Panc1 (cell line): ENCODE data around the gene EEF1A2. TPM values are rescaled to one million over a fixed set of nuclear protein-coding genes. Genes with fewer than 3 reads are reported as not detected.

Experiments used
- ATAC-seq: fragments of 200-7000 bp; cut with Tn5 transposase; 2 replicates; pipeline ENCODE4 v1.9.1; 2020; ENCODE audit warnings: mild to moderate bottlenecking, moderate library complexity
- BruUV-seq: library from RNA; stranded (reverse); fragments of 400-500 nt; replicated peaks from 2 replicates; lab custom pipeline; 2021; lab: Mats Ljungman, UMichigan
- CTCF ChIA-PET: fragments of 300-600 bp; sonication (Branson Sonifier 250); formaldehyde crosslinking; loops from one replicate; lab custom pipeline; 2022; ENCODE audit warnings: antibody characterized with exemption; lab: Charles Lee
- POLR2A ChIA-PET: fragments of 300-600 bp; sonication (Branson Sonifier 250); formaldehyde crosslinking; loops from one replicate; lab custom pipeline; 2022; ENCODE audit warnings: antibody characterized with exemption; lab: Charles Lee
- DNase-seq: peaks from one replicate; pipeline ENCODE4 v3.0.0-alpha.2; 2010; ENCODE audit warnings: low read depth, low spot score
- H3K27ac ChIP-seq: 2 replicates; pipeline ENCODE4 v1.5.1; 2011; ENCODE audit warnings: mild to moderate bottlenecking, low read length, inconsistent platforms
- H3K27me3 ChIP-seq: fragments of 200-500 bp; sonication (Bioruptor generic); 2 replicates; pipeline ENCODE4 v1.6.0; 2014; ENCODE audit warnings: low read length, inconsistent platforms; ENCODE audit not compliant: control insufficient read depth, insufficient read depth
- H3K36me3 ChIP-seq: fragments of 200-500 bp; sonication (Bioruptor generic); 2 replicates; pipeline ENCODE4 v1.5.1; 2014; ENCODE audit warnings: inconsistent platforms, mild to moderate bottlenecking, low read length, moderate library complexity; ENCODE audit not compliant: control insufficient read depth, insufficient read depth
- H3K4me1 ChIP-seq: 2 replicates; pipeline ENCODE4 v1.5.1; 2011; ENCODE audit warnings: inconsistent platforms, mild to moderate bottlenecking, low read length, moderate library complexity; ENCODE audit not compliant: control insufficient read depth, insufficient read depth
- H3K4me3 ChIP-seq, 2 experiments: 2 replicates each; pipeline ENCODE4 v1.5.1; 2011 to 2012; ENCODE audit warnings: low read depth in 2 of 2, low read length in 2 of 2, mild to moderate bottlenecking in 2 of 2, inconsistent platforms in 1 of 2, moderate library complexity in 1 of 2
- H3K9me3 ChIP-seq: fragments of 200-500 bp; sonication (Bioruptor generic); 2 replicates; pipeline ENCODE4 v1.5.1; 2014; ENCODE audit warnings: low read depth, mild to moderate bottlenecking, inconsistent platforms, low read length, moderate library complexity; ENCODE audit not compliant: control insufficient read depth, insufficient read depth
- CTCF ChIP-seq: fragments of 450-650 bp; IDR thresholded peaks from 2 replicates; pipeline ENCODE4 v1.5.1; 2017; ENCODE audit warnings: mild to moderate bottlenecking
- POLR2AphosphoS5 ChIP-seq: IDR thresholded peaks from 2 replicates; pipeline ENCODE4 v1.6.1; 2012; ENCODE audit warnings: mild to moderate bottlenecking, low read depth, low read length, moderate library complexity
- REST ChIP-seq, 2 experiments: IDR thresholded peaks; 2 replicates each; pipeline ENCODE4 v1.6.1; 2011 to 2012; ENCODE audit warnings: low read depth in 2 of 2, control low read depth in 1 of 2, low read length in 1 of 2, mild to moderate bottlenecking in 1 of 2, moderate library complexity in 1 of 2; ENCODE audit not compliant: insufficient read depth in 1 of 2
- SIN3A ChIP-seq: IDR thresholded peaks from 2 replicates; pipeline ENCODE4 v1.6.1; 2012; ENCODE audit warnings: low read depth, mild to moderate bottlenecking, low read length, moderate library complexity, borderline replicate concordance; ENCODE audit not compliant: insufficient read depth
- TCF7L2 ChIP-seq: IDR thresholded peaks from 2 replicates; pipeline ENCODE4 v1.6.1; 2011; ENCODE audit warnings: mild to moderate bottlenecking, low read depth, low read length, inconsistent platforms
- in situ Hi-C: cut with HindIII; loops from 2 replicates; pipeline ENCODE4 v1.10.0; 2016; ENCODE audit warnings: low sequenced_read_pairs, low pct_unique_long_range_greater_than_20kb
- intact Hi-C: fragments of 100-400 bp; cut with micrococcal nuclease; formaldehyde crosslinking; loops from one replicate; pipeline ENCODE4 v1.10.0; 2022; ENCODE audit not compliant: unreplicated experiment
- total RNA-seq: library from RNA; stranded (reverse); gene quantifications from one replicate; pipeline ENCODE4 v1.2.1, GENCODE V29; 2021; ENCODE audit not compliant: unreplicated experiment

Gene EEF1A2
- total RNA-seq, 1 experiment from 2014 or later = 178 TPM

- DNase-seq = no peak
- H3K4me3 ChIP-seq = no peak overlapping the region
- no peaks in the 10 kb centered on the region for H3K9me3 ChIP-seq
- no TSS peak for BruUV-seq
- TF ChIP-seq TCF7L2 (no peak), POLR2AphosphoS5 (no peak), REST (IDR thresholded peaks at IDR 0.05; ENCODE audit: insufficient read depth in 1 of 2, low read depth in 2 of 2, low read length in 1 of 2) (no peak), SIN3A (no peak), CTCF (no peak)
- CTCF ChIA-PET = no interaction called here
- H3K4me1 ChIP-seq = peaks cover 13% of the 10 kb centered on the region
- no peaks in the 10 kb centered on the region for H3K27me3 ChIP-seq
- ATAC-seq = no peak
- no peaks in the 10 kb centered on the region for H3K36me3 ChIP-seq
- POLR2A ChIA-PET = no interaction called here
- no peak overlapping the region for H3K27ac ChIP-seq
- in situ Hi-C loops (no loop called here), intact Hi-C loops (no loop called here)
These were observed 20.9 kb downstream of the EEF1A2 start for GRCh38 chr20:63477944-63478343.

- CTCF ChIA-PET = no interaction called here
- DNase-seq (no peak), ATAC-seq (no peak)
- TF ChIP-seq SIN3A (no peak), CTCF (no peak), REST (IDR thresholded peaks at IDR 0.05; ENCODE audit: insufficient read depth in 1 of 2, low read depth in 2 of 2, low read length in 1 of 2) (no peak), POLR2AphosphoS5 (no peak), TCF7L2 (no peak)
- no peak overlapping the region for H3K4me3 ChIP-seq
- BruUV-seq = no TSS peak
- H3K27me3 ChIP-seq = no peaks in the 10 kb centered on the region
- peaks cover 10% of the 10 kb centered on the region for H3K4me1 ChIP-seq
- no peaks in the 10 kb centered on the region for H3K9me3 ChIP-seq
- no peak overlapping the region for H3K27ac ChIP-seq
- no peaks in the 10 kb centered on the region; the same call in 1 of the 2 replicates for H3K36me3 ChIP-seq
- intact Hi-C loops = no loop called here
- POLR2A ChIA-PET = no interaction called here
- in situ Hi-C loops = no loop called here
These were observed 21.7 kb downstream of the EEF1A2 start for GRCh38 chr20:63477061-63477616.
